ENCODE results near the gene NINJ1. TPM values are rescaled to one million over a fixed set of nuclear protein-coding genes. Genes with fewer than 3 reads are reported as not detected.
A peak's percentile ranks its signal among the peaks of the same experiment; 100 is the strongest.

Gene NINJ1
- total and polyA plus RNA-seq, 2 of the 13 experiments (the other 11 are each of a cell fraction or from before 2014, with no cell fraction given) = 81.2 to 92.1 TPM

- TF ChIP-seq KMT2B (CRISPR knock-in tag; IDR thresholded peaks at IDR 0.05) (peak; percentile 62; the same call in 1 of the 2 replicates), ISX (CRISPR knock-in tag; conservative IDR thresholded peaks at IDR 0.05) (no peak), ZNF720 (CRISPR knock-in tag; IDR thresholded peaks at IDR 0.05) (no peak), YY1 (IDR thresholded peaks at IDR 0.05; ENCODE audit: insufficient read depth, insufficient replicate concordance, low read depth, low read length) (peak; percentile 51), EP300 (IDR thresholded peaks at IDR 0.05; ENCODE audit: low read depth in 2 of 2, low read length in 2 of 2) (peak in 1 of 2 experiments; percentile 76; a peak in 3 of 4 replicates), EP300 (CRISPR knock-in tag; IDR thresholded peaks at IDR 0.05; ENCODE audit: borderline replicate concordance) (peak; percentile 80), ZNF772 (CRISPR knock-in tag; IDR thresholded peaks at IDR 0.05) (peak; percentile 79), ZNF317 (CRISPR knock-in tag; IDR thresholded peaks at IDR 0.05) (peak; percentile 89), KAT2B (IDR thresholded peaks at IDR 0.05; ENCODE audit: borderline replicate concordance, low read depth, low read length) (no peak), IKZF1 (IDR thresholded peaks at IDR 0.05) (no peak), REL (CRISPR knock-in tag; conservative IDR thresholded peaks at IDR 0.05) (no peak), ZNF749 (CRISPR knock-in tag; IDR thresholded peaks at IDR 0.05; ENCODE audit: borderline replicate concordance) (0 out of 2 replicates have a peak, but pooled peaks have one; percentile 60), ETV5 (CRISPR knock-in tag; IDR thresholded peaks at IDR 0.05; ENCODE audit: borderline replicate concordance) (peak; percentile 99), BCLAF1 (IDR thresholded peaks at IDR 0.05) (no peak), ZNF180 (CRISPR knock-in tag; IDR thresholded peaks at IDR 0.05; ENCODE audit: borderline replicate concordance, low read depth) (no peak)
- TF ChIP-seq, protein P1, sequence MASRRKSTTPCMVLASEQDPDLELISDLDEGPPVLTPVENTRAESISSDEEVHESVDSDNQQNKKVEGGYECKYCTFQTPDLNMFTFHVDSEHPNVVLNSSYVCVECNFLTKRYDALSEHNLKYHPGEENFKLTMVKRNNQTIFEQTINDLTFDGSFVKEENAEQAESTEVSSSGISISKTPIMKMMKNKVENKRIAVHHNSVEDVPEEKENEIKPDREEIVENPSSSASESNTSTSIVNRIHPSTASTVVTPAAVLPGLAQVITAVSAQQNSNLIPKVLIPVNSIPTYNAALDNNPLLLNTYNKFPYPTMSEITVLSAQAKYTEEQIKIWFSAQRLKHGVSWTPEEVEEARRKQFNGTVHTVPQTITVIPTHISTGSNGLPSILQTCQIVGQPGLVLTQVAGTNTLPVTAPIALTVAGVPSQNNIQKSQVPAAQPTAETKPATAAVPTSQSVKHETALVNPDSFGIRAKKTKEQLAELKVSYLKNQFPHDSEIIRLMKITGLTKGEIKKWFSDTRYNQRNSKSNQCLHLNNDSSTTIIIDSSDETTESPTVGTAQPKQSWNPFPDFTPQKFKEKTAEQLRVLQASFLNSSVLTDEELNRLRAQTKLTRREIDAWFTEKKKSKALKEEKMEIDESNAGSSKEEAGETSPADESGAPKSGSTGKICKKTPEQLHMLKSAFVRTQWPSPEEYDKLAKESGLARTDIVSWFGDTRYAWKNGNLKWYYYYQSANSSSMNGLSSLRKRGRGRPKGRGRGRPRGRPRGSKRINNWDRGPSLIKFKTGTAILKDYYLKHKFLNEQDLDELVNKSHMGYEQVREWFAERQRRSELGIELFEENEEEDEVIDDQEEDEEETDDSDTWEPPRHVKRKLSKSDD (CRISPR knock-in tag; IDR thresholded peaks at IDR 0.05; ENCODE audit: low read depth) = peak; percentile 75
- TF ChIP-seq, protein P2, sequence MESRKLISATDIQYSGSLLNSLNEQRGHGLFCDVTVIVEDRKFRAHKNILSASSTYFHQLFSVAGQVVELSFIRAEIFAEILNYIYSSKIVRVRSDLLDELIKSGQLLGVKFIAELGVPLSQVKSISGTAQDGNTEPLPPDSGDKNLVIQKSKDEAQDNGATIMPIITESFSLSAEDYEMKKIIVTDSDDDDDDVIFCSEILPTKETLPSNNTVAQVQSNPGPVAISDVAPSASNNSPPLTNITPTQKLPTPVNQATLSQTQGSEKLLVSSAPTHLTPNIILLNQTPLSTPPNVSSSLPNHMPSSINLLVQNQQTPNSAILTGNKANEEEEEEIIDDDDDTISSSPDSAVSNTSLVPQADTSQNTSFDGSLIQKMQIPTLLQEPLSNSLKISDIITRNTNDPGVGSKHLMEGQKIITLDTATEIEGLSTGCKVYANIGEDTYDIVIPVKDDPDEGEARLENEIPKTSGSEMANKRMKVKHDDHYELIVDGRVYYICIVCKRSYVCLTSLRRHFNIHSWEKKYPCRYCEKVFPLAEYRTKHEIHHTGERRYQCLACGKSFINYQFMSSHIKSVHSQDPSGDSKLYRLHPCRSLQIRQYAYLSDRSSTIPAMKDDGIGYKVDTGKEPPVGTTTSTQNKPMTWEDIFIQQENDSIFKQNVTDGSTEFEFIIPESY (CRISPR knock-in tag; IDR thresholded peaks at IDR 0.05) = peak; percentile 74
- TF ChIP-seq, protein P3, sequence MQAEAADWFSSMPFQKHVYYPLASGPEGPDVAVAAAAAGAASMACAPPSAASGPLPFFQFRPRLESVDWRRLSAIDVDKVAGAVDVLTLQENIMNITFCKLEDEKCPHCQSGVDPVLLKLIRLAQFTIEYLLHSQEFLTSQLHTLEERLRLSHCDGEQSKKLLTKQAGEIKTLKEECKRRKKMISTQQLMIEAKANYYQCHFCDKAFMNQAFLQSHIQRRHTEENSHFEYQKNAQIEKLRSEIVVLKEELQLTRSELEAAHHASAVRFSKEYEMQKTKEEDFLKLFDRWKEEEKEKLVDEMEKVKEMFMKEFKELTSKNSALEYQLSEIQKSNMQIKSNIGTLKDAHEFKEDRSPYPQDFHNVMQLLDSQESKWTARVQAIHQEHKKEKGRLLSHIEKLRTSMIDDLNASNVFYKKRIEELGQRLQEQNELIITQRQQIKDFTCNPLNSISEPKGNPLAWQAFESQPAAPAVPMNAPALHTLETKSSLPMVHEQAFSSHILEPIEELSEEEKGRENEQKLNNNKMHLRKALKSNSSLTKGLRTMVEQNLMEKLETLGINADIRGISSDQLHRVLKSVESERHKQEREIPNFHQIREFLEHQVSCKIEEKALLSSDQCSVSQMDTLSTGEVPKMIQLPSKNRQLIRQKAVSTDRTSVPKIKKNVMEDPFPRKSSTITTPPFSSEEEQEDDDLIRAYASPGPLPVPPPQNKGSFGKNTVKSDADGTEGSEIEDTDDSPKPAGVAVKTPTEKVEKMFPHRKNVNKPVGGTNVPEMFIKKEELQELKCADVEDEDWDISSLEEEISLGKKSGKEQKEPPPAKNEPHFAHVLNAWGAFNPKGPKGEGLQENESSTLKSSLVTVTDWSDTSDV (CRISPR knock-in tag; IDR thresholded peaks at IDR 0.05) = peak; percentile 40; the same call in 1 of the 2 replicates
Observed at GRCh38 chr9:93119953-93120845, 13.9 kb downstream of the NINJ1 start (continued).
